ENCODE results near the gene PLCXD3.

DNA sequence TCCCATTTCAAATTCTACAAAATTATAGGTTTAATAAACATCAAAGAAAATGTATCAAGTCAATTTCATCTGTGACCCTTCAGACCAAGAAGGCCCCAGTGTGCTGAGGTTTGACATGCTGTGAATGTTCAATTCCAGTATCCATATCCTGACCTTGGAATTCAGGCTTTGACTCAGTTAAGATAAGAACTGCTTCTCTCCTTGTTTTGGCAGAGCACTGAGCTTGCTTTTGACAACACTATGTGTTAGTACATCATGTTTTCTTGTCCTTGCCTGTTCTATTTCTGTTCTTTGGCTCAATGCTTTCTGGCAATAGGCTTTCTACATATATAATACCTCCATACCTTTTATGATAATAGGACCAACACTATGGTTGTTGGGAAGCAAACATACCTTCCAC is 105.6 kb downstream of the PLCXD3 start:
- TF ChIP-seq RARB (CRISPR knock-in tag; IDR thresholded peaks at IDR 0.05) (no peak), ZFP30 (CRISPR knock-in tag; IDR thresholded peaks at IDR 0.05) (no peak), OSR1 (CRISPR knock-in tag; IDR thresholded peaks at IDR 0.05) (no peak), ZFP3 (CRISPR knock-in tag; IDR thresholded peaks at IDR 0.05) (no peak), SNAI2 (CRISPR knock-in tag; IDR thresholded peaks at IDR 0.05) (no peak), CSDC2 (CRISPR knock-in tag; IDR thresholded peaks at IDR 0.05) (no peak), ZNF565 (CRISPR knock-in tag; conservative IDR thresholded peaks at IDR 0.05; ENCODE audit: low read depth) (no peak), ZNF8 (CRISPR knock-in tag; IDR thresholded peaks at IDR 0.05) (no peak), ARNTL (CRISPR knock-in tag; IDR thresholded peaks at IDR 0.05; ENCODE audit: borderline replicate concordance, low read depth) (no peak)
- TF ChIP-seq, protein P1, sequence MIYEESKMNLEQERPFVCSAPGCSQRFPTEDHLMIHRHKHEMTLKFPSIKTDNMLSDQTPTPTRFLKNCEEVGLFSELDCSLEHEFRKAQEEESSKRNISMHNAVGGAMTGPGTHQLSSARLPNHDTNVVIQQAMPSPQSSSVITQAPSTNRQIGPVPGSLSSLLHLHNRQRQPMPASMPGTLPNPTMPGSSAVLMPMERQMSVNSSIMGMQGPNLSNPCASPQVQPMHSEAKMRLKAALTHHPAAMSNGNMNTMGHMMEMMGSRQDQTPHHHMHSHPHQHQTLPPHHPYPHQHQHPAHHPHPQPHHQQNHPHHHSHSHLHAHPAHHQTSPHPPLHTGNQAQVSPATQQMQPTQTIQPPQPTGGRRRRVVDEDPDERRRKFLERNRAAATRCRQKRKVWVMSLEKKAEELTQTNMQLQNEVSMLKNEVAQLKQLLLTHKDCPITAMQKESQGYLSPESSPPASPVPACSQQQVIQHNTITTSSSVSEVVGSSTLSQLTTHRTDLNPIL (CRISPR knock-in tag; IDR thresholded peaks at IDR 0.05; ENCODE audit: low read depth), result no peak
- TF ChIP-seq, protein P2, sequence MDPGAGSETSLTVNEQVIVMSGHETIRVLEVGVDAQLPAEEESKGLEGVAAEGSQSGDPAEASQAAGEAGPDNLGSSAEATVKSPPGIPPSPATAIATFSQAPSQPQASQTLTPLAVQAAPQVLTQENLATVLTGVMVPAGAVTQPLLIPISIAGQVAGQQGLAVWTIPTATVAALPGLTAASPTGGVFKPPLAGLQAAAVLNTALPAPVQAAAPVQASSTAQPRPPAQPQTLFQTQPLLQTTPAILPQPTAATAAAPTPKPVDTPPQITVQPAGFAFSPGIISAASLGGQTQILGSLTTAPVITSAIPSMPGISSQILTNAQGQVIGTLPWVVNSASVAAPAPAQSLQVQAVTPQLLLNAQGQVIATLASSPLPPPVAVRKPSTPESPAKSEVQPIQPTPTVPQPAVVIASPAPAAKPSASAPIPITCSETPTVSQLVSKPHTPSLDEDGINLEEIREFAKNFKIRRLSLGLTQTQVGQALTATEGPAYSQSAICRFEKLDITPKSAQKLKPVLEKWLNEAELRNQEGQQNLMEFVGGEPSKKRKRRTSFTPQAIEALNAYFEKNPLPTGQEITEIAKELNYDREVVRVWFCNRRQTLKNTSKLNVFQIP (CRISPR knock-in tag; IDR thresholded peaks at IDR 0.05; ENCODE audit: borderline replicate concordance, low read depth), result no peak
